ENCODE results near the gene NCKAP5. TPM values are rescaled to one million over a fixed set of nuclear protein-coding genes. Genes with fewer than 3 reads are reported as not detected.

NCKAP5 gene
- total and polyA plus RNA-seq, 2 of the 8 experiments (the other 6 are each of a cell fraction or from before 2014, with no cell fraction given): 0.27 to 0.86 TPM

- TF ChIP-seq SIRT6 (IDR thresholded peaks at IDR 0.05; ENCODE audit: low read length) (no peak), SIN3A (conservative IDR thresholded peaks at IDR 0.05 in 1 of 2, IDR thresholded peaks at IDR 0.05 in 1 of 2; ENCODE audit: low read depth in 1 of 2, low read length in 2 of 2) (no peak)
Observed at GRCh38 chr2:132815516-132815915, 752.7 kb downstream of the NCKAP5 start (continued).
